GM19395 (cell line): ENCODE data around the gene KAT8.
"Not testable (repeated sequence)": the region's sequence is repeated elsewhere in the genome, so short reads cannot be mapped to it uniquely, and the experiment has no call there.

Source experiments
- ATAC-seq: cut with Tn5 transposase; IDR thresholded peaks from one replicate; pipeline ENCODE4 v1.9.1; 2021; ENCODE audit warnings: mild to moderate bottlenecking, moderate library complexity; ENCODE audit not compliant: unreplicated experiment

The KAT8 gene

DNA sequence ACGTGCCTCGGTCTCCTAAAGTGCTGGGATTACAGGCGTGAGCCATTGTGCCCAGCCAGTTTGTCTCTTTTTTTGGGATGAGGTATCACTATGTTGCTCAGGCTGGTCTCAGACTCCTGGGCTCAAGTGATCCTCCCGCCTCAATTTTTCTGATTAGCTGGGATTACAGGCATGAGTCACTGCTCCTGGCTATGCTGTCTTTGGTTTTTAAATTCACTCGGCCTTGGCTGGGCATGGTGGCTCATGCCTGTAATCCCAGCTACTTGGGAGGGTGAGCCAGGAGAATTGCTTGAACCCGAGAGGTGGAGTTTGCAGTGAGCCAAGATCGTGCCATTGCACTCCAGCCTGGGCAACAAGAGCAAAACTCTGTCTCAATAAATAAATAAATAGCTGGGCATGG is 27.0 kb downstream of the KAT8 start:
- not testable (repeated sequence) for ATAC-seq

DNA sequence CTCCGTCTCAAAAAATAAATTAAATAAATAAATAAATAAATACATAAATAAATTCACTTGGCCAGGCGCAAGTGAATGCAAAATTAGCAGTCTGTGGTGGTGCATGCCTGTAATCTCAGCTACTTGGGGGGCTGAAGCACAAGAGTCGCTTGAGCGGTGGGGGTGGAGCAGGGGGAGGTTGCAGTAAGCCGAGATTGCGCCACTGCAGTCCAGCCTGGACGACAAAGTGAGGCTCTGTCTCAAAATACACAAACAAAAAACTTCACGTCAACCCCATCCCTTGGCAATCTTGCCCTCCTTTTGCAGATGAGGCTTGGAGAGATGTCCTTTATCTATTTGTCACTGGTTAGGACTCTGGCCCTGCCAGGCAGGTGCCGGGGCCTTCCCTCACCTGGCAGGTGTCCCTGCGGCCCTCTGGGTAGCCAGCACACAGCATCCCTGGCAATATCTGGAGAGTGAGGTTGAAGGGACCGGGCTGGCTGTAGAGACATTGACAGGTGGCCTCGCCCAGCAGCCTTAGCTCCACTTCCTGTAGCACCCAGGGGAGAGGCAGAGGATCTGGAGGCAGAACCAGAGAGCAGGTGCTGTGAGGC is 28.0 kb downstream of the KAT8 start:
- ATAC-seq: no peak

DNA sequence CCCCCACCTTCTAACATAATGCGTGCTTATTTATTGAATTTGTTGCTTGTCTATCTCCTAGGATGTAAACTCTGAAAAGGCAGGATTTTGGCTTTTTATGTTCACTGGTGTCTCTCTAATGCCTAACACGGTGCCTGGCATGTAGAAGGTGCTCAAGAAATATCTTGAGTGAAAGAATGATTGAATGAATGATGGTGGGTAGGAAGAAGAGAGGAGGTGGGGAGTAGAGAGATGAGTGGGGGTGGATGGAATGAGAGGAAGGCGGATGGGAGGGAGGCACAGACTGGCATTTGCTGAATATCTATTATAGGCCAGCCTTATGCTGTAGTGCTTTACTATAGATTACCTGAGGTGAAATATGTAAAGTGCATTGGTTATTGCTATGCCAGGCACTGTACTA is 30.1 kb downstream of the KAT8 start:
- no peak for ATAC-seq

DNA sequence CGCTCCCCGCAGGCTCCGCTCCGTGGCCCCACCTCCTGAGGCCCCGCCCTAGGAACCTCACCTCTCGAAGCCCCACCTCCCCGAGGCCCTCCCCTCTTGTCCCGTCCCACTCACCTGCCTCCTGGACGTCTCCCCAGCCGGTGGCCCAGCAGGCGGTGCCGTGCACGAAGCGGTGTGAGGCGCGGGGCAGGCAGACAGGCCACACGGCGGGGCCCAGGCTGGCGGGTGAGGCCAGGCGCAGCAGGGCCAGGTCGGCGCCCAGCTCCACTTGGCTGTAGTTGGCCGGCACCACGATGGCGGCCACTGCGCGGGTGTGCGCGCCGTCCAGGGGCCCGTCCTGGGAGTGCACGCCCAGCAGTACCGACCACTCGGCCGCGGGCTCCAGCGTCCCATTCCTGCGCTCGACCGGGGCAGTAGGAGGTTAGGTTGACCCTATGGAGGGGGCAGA is 30.8 kb downstream of the KAT8 start:
- no peak for ATAC-seq

DNA sequence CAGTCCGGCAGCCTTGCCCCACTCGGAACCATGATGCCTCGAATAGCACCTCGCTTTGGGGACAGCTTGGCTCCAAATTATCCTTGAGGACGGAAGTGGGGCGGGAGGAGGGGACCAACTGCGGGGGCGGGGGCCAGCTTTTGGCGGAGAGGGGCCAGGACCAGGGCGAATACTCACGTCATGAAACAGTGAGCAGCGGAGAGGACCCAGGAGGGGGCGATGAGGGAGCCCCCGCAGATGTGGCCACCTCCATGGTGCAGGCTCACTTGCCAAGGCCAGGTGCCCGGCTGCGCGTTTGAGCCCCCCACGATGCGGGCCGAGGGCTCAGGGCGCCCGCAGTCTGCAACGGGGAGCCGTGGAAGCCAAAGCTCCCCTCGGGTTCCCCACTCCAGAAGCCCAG is 31.4 kb downstream of the KAT8 start:
- ATAC-seq: no peak

DNA sequence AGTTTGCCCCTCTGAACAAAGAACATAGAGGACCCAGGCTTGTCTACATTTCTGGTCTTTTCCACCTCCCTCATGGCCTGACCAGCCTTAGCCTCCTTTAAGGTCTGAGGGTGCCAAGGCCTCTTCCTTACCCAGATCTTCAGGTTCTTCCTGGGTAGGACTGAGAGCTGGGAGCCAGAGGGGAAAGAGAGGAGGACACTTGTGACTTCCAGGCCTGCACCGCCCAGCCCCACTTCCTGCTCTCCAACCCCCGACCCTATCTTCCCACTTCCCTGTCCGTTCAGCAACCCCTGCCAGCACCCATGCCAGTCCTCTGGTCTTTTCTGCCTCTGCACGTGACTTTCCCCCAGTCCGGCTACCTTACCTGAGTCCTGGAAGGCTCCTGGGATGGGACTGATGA is 31.9 kb downstream of the KAT8 start:
- ATAC-seq: no peak

DNA sequence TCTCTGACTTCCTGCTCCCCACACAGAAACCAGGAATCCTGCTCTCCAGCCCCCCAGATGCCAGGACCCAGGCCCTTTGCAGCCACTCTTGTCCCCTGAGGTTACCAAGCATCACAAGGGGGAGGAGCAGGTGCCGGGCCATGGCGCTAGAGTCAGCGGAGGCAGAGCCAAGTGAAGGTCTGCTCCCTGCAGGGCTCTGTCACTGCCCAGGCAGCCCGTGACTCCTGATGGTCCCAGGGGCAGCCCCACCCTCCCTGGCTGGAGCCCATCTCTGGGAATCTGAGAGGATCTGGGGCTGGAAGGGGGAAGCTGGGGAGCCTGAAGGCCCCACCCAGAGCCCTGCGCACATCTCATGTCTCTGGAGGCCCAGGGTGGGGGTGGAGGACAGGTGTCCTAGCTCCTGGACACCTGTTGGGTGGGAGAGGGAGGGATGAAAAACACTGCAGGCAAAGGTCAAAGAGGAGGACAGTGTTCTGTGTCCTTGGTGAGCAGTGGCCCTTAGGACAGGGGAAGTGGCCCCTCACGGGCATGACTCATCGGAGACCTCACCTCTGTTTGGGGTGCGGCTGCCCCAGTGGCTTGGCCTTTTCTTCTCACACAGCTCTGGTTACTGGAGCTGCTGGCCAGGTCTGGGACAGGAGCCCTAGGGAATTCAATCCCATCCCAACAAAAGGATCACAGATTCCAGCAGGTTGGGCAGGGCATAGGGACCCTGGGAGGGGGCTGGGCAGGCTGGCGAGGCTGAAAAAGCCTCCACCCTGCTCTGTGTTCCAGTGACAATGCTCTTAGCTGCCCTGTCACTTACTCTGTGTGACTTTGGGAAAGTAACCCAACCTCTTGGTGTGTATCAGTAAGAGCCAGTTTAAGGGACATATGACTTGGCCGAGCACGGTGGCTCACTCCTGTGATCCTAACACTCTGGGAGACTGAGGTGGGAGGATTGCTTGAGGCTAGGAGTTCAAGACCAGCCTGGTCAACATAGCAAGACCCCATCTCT is 32.7 kb downstream of the KAT8 start, which contains the start of gene PRSS36:
TSS of gene PRSS36 (minus strand) at position 173 of the 997 bp plus-strand sequence. CDS start at position 142, 31 bp downstream.
- no peak for ATAC-seq

DNA sequence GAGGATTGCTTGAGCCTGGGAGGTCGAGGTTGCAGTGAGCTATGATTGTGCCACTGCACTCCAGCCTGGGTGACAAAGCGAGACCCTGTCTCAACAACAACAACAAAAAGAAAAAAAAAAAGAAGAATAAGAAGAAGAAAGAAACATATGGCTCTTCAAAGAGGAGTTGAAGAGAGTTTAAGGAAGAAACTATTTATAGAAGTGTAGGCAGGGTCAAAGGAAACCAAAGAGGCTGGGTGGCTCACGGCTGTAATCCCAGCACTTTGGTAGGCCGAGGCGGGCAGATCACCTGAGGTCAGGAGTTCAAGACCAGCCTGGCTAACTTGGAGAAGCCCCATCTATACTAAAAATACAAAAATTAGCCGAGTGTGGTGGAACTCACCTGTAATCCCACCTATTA is 33.5 kb downstream of the KAT8 start:
- ATAC-seq: not testable (repeated sequence)

DNA sequence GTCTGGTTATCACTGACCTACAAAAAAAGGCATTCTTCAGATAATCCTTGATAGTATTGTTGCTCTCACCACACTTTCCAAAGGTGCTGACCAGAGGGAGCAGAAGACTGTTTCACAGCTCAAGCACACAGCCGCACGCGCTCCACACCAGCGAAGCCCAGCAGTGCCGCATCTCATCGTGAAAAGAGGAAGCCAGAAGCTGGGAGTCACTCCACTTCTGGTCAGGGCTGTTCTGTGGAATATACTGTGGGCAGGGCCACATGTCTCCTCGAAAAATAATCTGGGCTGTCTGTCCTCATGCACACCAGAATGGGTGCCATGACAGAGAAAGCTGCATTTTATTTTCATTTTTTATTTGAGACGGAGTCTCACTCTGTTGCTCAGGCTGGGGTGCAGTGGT is 39.7 kb downstream of the KAT8 start:
- no peak for ATAC-seq

DNA sequence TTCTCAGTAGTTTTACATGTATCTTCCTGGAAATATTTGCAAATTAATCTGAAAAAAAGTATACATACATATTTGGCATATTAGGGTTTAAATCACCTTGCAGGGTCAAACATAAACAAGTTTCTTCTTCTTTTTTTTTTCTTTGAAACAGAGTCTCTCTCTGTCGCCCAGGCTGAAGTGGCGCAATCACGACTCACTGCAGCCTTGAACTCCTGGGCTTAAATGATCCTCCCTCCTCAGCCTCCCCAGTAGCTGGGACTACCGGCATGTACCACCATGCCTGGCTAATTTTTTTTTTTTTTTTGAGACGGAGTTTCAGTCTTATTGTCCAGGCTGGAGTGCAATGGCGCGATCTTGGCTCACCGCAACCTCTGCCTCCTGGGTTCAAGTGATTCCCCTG is 49.9 kb downstream of the KAT8 start:
- no peak for ATAC-seq

DNA sequence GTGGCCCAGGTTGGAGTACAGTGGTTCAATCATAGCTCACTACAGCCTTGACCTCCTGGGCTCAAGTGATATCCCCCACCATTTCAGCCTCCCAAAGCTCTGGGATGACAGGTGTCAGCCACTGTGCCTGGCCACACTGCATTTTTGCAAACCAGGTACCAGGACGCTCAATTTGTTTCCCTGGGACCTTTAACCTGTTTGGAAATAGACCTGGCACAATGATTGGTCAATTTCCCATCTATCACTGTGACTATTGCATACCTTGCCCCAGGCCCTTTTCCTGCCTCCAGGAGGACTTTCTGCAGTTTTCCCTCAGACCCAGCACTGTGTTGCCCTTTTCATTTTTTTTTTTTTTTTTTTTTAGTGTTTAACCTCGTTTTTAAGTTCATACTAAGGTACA is 51.4 kb downstream of the KAT8 start:
- no peak for ATAC-seq

DNA sequence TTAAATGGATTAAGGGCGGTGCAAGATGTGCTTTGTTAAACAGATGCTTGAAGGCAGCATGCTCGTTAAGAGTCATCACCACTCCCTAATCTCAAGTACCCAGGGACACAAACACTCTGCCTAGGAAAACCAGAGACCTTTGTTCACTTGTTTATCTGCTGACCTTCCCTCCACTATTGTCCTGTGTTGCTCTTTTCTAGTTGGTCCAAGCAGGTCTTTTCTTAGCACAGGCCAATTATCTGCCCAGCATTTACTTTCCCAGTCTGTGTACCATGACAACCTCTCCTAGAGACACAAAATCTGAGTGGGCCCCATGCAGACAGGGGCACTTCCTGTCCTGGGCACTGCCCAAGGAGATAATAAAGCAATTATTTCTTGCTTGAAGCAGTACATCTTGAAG is 52.6 kb downstream of the KAT8 start:
- ATAC-seq: not testable (repeated sequence)

DNA sequence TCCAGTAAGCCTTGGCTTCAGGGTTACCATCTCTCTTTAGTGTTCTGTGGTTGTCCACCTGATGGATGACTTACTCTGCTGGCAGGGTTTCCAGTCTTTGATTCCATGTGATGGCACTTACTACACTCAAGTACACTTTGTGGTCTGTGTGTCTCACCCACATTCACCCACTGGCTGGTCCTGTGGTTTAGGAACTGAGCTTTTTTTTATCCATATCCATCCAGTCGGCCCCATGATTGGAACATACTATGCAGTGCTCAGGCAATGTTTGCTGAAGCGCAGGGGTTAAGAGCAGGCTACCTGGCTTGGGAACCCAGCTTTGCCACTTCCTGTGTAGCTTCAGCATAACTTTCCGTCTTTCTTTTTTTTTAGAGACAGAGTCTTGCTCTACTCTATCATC is 59.7 kb downstream of the KAT8 start:
- ATAC-seq: no peak

DNA sequence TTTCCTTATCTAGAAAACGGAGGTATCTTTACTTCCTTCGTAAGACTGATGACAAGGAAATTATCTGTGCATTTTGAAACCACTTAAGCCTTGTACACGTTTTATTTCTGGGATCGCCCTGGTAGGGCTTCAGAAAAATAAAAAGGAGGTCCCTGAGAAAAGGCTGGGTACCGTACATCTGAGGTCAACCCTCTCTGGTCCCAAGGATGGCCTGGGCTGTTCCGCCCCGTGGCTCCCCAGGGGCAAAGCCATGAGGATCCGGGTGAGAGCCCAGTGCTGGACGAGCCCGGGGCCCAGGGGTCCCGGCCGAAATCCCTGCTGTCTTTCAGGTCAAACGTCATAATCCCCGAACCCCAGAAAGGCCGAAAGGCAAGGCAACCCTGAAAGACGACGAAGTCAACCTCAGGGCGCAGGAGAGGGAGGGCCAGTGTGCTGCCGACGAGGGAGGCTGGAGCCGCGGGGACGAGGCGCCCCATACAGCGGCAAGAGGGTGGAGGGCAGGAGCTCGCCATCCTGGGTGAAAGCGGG is 61.8 kb downstream of the KAT8 start:
- peak; percentile 6 for ATAC-seq

DNA sequence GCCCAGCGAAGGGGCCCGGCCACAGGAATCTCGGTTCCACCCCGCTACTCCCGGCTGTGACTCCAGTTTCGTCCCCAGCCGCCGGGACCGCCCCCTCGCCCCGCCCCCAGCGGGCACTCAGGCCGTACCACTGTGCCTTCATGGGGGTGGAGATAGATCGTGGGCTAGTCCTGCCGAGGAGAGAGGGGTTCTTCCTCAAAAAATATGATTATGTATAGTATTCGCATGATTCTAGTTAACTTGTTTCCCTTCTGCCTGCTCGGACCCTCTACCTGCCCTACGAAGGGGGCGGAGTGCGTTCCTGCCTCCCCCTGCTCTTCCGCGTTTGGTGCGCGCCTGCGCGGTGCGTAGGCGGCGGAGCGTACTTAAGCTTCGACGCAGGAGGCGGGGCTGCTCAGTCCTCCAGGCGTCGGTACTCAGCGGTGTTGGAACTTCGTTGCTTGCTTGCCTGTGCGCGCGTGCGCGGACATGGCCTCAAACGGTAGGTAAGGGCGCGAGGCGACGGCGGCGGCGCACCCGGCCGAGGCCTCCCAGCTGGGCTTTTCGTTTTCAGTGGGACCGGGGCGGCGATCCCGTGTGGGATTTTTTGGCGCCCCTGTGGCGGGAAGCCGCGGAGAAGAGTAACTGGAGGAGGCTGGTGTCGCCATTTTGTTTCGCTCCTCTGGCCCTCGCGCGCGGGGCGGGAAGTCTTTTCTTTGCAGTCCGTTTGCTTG is 62.4 kb downstream of the KAT8 start, which contains the start of gene FUS:
TSS of gene FUS (plus strand) at position 393 of the 713 bp plus-strand sequence. CDS start at position 469, 76 bp downstream.
- peak; percentile 56 for ATAC-seq
